GM18499 (cell line): Measurements from ENCODE around the gene CSRP2.

ENCODE experiments used
- ATAC-seq: cut with Tn5 transposase; IDR thresholded peaks from one replicate; pipeline ENCODE4 v1.9.1; 2021; ENCODE audit warnings: moderate number of reproducible peaks; ENCODE audit not compliant: insufficient read depth, unreplicated experiment

The CSRP2 gene

GRCh38 chr12:76864791-76865400 lies 13.9 kb downstream of the CSRP2 start:
- ATAC-seq = peak; percentile 68

DNA sequence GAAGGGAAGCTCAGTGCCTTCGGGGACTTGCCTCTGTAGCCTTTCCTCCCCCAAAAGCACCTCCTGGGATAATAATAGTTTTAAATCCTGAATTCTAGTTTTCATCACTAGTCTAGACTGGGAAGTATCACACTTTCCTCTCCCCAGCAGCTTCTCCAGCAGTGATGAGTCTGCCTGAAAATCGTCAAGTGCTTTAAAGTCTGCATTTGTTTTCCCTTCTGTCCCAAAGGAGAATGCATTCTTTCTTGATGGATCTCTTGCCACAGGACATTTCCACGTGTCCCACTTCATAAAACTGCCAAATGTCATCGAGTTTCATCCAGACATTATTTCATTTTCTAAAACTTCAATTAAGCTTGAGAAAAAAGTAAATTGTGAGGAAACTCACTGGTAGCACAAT lies 15.0 kb downstream of the CSRP2 start:
- ATAC-seq = no peak

- no peak for ATAC-seq
Observed at GRCh38 chr12:76863005-76863670, 15.7 kb downstream of the CSRP2 start.

- no peak for ATAC-seq
Observed at GRCh38 chr12:76860256-76860655, 18.6 kb downstream of the CSRP2 start.

DNA sequence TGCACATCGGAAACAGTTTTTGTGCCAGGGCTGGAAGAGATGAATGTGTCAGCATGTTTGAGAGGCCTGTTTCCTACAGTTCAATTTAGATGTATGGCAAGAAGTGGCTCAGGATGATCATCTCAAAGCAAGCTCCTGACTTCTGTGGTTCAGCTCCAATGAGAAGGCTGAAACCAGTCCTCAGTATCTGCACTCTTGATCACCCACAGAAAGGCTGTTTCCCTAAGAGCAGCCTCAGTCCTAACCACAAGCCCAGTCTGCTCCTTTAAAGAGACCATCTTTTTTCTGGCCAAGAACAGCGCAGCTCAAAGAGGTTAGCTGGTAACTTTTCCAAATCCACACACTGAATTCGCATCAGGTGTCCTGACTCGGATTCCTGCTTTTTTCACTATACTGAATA lies 19.2 kb downstream of the CSRP2 start:
- ATAC-seq = no peak

- ATAC-seq = no peak
Observed at GRCh38 chr12:76856018-76856644, 22.7 kb downstream of the CSRP2 start.

GRCh38 chr12:76855271-76855670 lies 23.5 kb downstream of the CSRP2 start:
- no peak for ATAC-seq

DNA sequence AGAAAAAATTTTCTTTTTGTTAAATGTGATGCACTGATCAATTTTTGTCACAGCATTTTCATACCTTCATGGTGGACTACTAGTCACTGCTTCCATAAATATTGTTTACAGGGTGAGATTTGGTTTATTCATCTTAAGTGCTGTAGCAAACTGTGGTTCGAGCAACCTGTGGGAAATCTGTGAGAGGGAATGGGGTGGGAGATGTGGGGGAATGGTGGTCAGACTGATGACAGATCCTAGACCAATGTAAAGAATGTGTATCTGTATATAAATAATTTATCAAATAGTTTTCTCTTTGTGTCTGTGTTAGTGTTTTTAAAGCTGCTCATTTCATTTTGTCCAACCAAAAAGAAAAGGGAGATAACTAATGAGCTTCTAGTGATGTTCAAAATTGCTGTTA lies 26.7 kb downstream of the CSRP2 start:
- no peak for ATAC-seq

- no peak for ATAC-seq
Observed at GRCh38 chr12:76848132-76848531, 30.7 kb downstream of the CSRP2 start.

GRCh38 chr12:76847260-76847659 lies 31.6 kb downstream of the CSRP2 start:
- ATAC-seq = no peak

DNA sequence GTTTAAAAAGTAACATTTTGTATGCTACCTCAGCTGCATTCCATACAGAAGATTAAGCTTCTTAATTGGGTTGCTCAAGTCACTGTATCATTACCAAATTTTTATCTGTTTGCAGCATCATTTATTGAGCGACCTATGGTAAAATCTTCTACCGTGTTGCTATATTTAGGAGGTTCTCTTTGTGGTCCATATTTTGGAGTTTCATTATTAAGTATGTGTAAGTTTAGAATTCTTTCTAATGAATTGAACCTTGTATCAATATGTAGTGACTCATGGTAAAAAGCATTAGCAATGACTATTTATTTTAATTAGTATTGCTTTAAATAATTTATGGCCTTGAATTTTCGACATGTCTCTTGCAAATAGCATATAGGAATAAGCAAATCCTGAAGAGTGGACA lies 42.2 kb downstream of the CSRP2 start:
- no peak for ATAC-seq

- ATAC-seq = no peak
Observed at GRCh38 chr12:76830436-76830835, 48.4 kb downstream of the CSRP2 start.

DNA sequence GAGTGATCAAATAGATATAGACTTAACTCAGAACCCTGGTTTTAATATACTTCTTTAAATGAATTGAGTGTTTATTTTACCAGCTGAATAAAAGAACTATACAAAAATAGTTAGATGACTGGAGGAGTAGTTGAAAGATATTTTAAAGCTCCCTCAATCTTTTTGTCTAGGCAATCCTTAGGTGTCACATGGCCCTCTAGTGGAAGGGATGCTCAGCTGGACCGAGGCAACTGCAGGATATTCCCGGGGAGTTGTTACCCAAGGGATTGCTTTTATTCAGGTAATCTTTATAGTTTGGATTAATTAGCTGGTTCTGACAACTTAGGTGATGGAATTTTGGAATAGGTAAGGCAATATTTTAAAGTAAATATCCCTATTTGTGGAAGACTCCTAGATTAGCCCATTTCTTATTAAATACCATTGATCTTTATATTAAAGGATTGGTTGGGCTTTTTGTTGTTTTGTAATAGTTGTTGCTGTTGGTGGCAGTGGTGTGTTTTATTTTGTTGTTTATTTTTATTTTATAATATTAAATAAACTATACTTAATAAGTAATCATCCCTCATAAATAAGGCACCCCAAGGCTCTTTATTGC lies 57.8 kb downstream of the CSRP2 start:
- no peak for ATAC-seq

DNA sequence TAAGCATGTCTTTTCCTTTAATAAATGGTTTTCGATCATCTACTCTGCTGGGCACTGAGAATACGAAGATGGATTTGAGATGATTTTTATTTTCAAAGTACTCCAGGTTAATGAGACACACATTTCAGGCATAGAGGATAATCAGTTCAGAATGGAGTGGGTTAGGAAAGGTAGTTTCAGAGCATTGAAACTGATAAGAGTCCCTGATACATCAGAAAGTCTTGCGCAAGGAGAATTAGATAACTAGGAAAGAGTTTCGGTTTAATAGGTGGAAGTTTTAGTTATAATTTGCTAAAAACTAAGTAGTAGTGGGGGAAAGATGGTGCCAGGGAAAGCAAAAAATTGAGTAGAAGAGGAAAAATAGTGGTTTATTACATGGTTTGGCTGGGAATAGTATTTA lies 64.8 kb downstream of the CSRP2 start:
- no peak for ATAC-seq

- ATAC-seq = no peak
Observed at GRCh38 chr12:76813265-76813664, 65.6 kb downstream of the CSRP2 start.

- ATAC-seq = no peak
Observed at GRCh38 chr12:76811976-76812375, 66.8 kb downstream of the CSRP2 start.

DNA sequence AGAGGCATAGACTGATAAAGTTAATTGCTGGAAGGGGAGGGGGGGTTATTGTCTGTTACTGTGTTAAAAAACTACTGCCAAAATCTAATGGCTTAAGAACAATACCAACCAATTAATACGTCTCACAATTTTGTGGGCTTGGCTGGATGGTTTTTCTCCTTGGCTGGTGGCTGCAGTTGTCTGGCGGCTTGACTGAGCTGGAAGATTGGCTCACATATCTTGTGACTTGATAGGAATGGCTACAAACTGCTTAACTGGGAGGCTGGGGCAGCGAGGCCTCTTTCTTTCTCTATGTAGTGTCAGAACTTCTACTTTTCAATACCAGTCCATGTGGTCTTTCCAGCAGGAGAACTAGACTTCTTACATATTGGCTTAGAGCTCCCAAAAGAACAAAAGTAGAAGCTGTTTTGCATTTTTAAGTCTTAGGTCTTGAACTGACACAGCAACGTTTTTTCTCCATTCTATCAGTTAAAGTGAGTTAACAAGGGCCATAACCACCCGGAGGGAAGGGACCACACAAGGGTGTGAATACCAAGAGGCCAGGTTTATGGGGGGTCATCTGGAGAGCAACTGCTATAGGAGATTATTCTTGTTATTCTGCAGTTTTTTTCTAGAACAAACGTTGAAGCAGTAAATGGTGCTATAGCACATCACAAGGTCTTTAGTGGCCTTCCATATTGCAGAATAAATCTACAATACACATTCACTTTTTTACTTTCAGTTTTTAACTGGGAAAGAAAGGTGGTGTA lies 68.0 kb downstream of the CSRP2 start:
- no peak for ATAC-seq
